ENCODE data around the gene PGBD5. TPM values are rescaled to one million over a fixed set of nuclear protein-coding genes. Genes with fewer than 3 reads are reported as not detected.

The PGBD5 gene
- total and polyA plus RNA-seq, 2 of the 13 experiments (the other 11 are each of a cell fraction or from before 2014, with no cell fraction given) = 0.04 to 0.13 TPM

- TF ChIP-seq KIAA2018 (CRISPR knock-in tag; IDR thresholded peaks at IDR 0.05; ENCODE audit: borderline replicate concordance) (no peak), ZBTB33 (CRISPR knock-in tag; IDR thresholded peaks at IDR 0.05) (no peak), ZNF652 (CRISPR knock-in tag; IDR thresholded peaks at IDR 0.05; ENCODE audit: borderline replicate concordance, low read depth) (no peak), TFDP1 (CRISPR knock-in tag; IDR thresholded peaks at IDR 0.05; ENCODE audit: borderline replicate concordance) (no peak), TP53 (CRISPR knock-in tag; conservative IDR thresholded peaks at IDR 0.05) (no peak), ZNF776 (CRISPR knock-in tag; IDR thresholded peaks at IDR 0.05) (no peak), ZNF569 (CRISPR knock-in tag; IDR thresholded peaks at IDR 0.05; ENCODE audit: borderline replicate concordance) (no peak), ZNF703 (CRISPR knock-in tag; IDR thresholded peaks at IDR 0.05; ENCODE audit: borderline replicate concordance) (no peak), ZNF333 (CRISPR knock-in tag; IDR thresholded peaks at IDR 0.05; ENCODE audit: borderline replicate concordance) (no peak), STAT6 (CRISPR knock-in tag; IDR thresholded peaks at IDR 0.05; ENCODE audit: borderline replicate concordance) (no peak)
Measured at GRCh38 chr1:230268371-230269170, 157.6 kb downstream of the PGBD5 start (continued).
